ENCODE data around the gene TMEM117.

GRCh38 chr12:44025499-44025898 is 189.6 kb downstream of the TMEM117 start:
- no peak for TF ChIP-seq CTCF (IDR thresholded peaks at IDR 0.05; ENCODE audit: extremely low read depth in 1 of 2, insufficient read depth in 1 of 2, low read depth in 1 of 2, low read length in 2 of 2)
- TF ChIP-seq POLR2AphosphoS5 (IDR thresholded peaks at IDR 0.05; ENCODE audit: insufficient read depth, low read depth, low read length): no peak

Measured in endothelial cell of umbilical vein (primary cell).